IPS-15b (cell line): ENCODE results near the gene SCNN1G.
"Not testable (repeated sequence)": the region's sequence is repeated elsewhere in the genome, so short reads cannot be mapped to it uniquely, and the experiment has no call there.

Experiments used
- H3K27me3 ChIP-seq: one replicate; pipeline ENCODE4 v1.6.1; 2013; ENCODE audit warnings: low read length; ENCODE audit not compliant: control insufficient read depth, insufficient read depth
- H3K36me3 ChIP-seq: one replicate; pipeline ENCODE4 v1.6.1; 2013; ENCODE audit warnings: low read length; ENCODE audit not compliant: control insufficient read depth, insufficient read depth
- H3K4me1 ChIP-seq: one replicate; pipeline ENCODE4 v1.6.1; 2013; ENCODE audit warnings: mild to moderate bottlenecking, low read length; ENCODE audit not compliant: control insufficient read depth, insufficient read depth
- H3K4me3 ChIP-seq: one replicate; pipeline ENCODE4 v1.5.1; 2013; ENCODE audit warnings: low read depth, low read length
- H3K9ac ChIP-seq: one replicate; pipeline ENCODE4 v1.6.1; 2013; ENCODE audit warnings: low read depth, mild to moderate bottlenecking, low read length
- H3K9me3 ChIP-seq: one replicate; pipeline ENCODE4 v1.6.1; 2013; ENCODE audit warnings: mild to moderate bottlenecking, low read length; ENCODE audit not compliant: control insufficient read depth, insufficient read depth

SCNN1G gene

DNA sequence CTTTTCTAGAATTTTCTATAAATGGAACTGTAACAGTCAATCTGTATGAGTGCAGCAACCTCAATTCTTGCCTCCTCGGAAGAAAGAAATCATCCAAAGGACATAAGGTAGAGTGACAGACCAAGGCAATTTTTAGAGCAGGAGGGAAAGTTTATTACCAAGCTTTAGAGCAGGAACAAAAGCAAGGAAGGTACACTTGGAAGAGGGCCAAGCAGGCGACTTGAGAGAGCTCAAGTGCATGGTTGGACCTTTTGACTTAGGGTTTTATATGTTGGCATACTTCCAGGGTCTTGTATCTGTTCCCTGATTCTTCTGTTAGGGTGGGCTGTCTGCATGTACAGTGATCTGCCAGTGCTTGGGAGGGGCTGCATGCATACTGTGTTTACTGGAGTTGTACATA, 50.3 kb downstream of the SCNN1G start:
- no peak overlapping the region for H3K9ac ChIP-seq
- no peak overlapping the region for H3K4me3 ChIP-seq
- H3K36me3 ChIP-seq, result no peaks in the 10 kb centered on the region
- H3K9me3 ChIP-seq, result no peaks in the 10 kb centered on the region
- no peaks in the 10 kb centered on the region for H3K4me1 ChIP-seq
- no peaks in the 10 kb centered on the region for H3K27me3 ChIP-seq

DNA sequence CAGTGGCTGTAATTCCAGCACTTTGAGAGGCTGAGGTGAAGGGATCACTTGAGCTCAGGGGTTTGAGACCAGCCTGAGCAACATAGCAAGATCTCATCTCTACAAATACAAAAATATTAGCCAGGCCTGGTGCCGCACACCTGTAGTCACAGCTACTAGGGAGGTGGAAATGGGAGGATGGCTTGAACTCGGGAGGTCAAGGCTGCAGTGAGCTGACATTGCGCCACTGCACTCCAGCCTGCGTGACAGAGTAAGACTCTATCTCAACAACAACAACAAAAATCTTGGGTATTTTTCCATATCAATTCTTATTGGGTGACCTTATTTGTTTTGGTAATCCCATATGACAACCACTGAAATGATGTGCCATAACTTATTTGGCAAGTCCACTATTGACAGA, 52.6 kb downstream of the SCNN1G start:
- Histone ChIP-seq H3K4me1 (no peaks in the 10 kb centered on the region), H3K27me3 (no peaks in the 10 kb centered on the region), H3K9me3 (no peaks in the 10 kb centered on the region), H3K36me3 (no peaks in the 10 kb centered on the region), H3K9ac (no peak overlapping the region), H3K4me3 (no peak overlapping the region)

DNA sequence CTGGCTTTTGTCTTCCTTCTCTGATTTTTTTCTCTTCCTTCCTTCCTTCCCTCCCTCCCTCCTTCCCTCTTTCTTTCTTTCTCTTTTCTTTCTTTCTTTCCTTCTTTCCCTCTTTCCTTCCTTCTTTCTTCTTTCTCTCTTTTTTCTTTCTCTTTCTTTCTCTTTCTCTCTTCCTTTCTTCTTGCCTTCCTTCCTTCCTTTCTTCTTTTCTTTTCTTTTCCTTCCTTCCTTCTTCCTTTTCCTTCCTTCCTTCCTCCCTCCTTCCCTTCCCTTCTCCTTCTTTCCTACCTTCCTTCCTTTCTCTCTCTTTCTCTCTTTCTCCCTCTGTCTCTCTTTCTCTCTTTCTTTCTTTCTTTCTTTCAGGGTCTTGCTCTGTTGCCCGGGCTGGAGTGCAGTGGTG, 54.4 kb downstream of the SCNN1G start:
- Histone ChIP-seq H3K9ac (no peak overlapping the region), H3K9me3 (no peaks in the 10 kb centered on the region), H3K4me3 (no peak overlapping the region), H3K4me1 (no peaks in the 10 kb centered on the region), H3K27me3 (no peaks in the 10 kb centered on the region), H3K36me3 (no peaks in the 10 kb centered on the region)

DNA sequence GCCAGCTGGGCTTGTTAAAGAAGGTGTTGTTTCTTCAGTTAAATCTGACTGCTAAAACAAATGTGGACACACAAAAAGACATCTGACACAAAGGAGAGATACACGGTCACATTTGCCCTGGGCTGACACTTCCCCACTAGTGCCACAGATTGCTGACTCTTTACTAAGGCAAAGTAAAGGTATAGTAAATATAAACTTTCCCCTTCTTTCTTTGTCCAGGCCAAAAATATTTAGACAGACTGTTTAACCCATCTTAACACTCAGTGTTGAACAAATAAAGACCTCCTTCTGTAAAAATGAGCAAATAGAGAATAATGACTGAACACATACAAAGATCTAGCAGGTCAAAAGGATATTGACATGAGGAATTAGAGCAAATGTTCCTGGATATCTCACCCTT, 58.4 kb downstream of the SCNN1G start:
- Histone ChIP-seq H3K27me3 (no peaks in the 10 kb centered on the region), H3K36me3 (no peaks in the 10 kb centered on the region), H3K4me1 (no peaks in the 10 kb centered on the region), H3K9ac (no peak overlapping the region), H3K9me3 (no peaks in the 10 kb centered on the region), H3K4me3 (no peak overlapping the region)

DNA sequence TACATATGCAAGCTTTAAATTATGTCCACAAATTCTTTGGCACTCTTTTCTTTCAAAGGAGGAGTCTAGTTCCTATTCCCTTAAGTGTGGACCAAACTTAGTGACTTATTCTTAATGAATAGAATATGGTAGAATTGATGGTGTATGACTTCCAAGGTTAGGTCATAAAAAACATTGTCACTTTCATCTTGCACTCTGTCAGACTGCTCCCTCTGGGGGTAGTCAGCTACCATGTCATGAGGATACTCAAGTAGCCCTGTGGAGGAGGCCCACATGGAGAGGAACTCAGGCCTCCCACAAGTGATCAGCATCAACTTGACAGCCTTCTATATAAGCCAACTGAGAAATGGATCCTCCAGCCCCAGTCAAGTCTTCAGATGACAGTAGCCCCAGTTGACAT, 61.6 kb downstream of the SCNN1G start:
- no peaks in the 10 kb centered on the region for H3K4me1 ChIP-seq
- no peak overlapping the region for H3K9ac ChIP-seq
- H3K27me3 ChIP-seq, result no peaks in the 10 kb centered on the region
- no peaks in the 10 kb centered on the region for H3K9me3 ChIP-seq
- no peaks in the 10 kb centered on the region for H3K36me3 ChIP-seq
- H3K4me3 ChIP-seq, result no peak overlapping the region

DNA sequence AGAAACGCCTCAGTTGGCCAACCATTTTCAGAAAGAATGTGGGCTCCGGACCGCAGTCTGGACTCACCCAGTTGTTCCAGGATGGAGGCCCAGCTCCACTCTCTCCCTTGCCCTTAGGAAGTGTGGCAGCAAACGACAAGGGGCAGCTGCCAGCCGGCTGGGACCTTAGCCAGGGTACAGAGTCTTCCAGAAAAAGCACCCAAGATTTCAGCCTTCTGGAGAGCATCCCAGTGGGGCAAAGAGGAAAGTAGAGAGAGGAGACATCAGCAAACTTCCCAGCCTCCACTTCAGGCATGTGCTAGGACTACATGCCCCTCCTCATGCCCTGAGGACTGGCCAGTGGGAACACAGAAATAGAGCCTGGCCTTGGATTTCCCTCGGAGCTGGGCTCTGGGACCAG, 62.7 kb downstream of the SCNN1G start:
- Histone ChIP-seq H3K4me3 (no peak overlapping the region), H3K27me3 (no peaks in the 10 kb centered on the region), H3K9ac (no peak overlapping the region), H3K9me3 (no peaks in the 10 kb centered on the region), H3K4me1 (no peaks in the 10 kb centered on the region), H3K36me3 (no peaks in the 10 kb centered on the region)

DNA sequence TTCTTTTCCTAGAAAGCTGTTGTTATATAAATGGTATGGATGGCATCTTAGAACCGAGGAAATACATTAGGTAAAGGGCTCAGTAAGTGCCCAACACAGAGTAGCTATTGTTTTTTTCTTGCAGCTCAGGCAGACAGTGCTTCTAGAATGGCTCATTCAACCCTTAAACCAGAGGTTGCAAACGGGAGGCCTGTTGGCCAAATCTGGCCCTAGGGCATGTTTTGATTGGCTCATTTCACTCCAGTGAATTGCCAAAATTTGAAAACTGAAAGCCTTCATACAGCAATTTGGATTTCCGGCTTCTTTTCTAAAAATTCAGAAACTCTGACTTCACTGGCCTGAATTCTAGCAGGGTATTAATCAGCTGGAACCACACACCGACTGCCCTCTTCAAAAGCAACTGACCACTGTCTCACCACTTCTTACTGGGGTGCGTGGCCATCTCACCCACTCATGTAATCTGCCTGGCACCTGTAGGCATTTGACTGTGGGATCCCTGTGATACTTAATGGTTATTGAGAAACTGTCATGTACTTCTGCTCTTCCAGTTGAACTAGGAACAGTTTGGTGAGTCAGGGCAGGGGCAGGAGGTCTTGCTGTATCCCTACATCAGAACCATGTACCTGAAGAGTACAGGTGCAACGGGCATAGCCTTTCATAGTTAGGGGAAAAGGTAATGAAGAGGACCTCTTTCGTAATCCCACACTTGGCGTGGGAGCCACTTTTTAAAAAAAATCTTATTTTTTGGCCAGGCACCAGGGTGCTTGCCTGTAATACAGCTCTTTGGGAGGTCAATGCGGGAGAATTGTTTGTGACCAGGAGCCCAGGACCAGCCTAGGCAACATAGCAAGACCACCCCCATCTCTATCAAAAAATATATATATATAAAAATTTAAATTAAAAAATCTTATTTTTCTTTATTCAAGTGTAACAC, 66.0 kb downstream of the SCNN1G start:
- H3K9ac ChIP-seq, result no peak overlapping the region
- no peaks in the 10 kb centered on the region for H3K9me3 ChIP-seq
- no peak overlapping the region for H3K4me3 ChIP-seq
- H3K36me3 ChIP-seq, result no peaks in the 10 kb centered on the region
- no peaks in the 10 kb centered on the region for H3K4me1 ChIP-seq
- H3K27me3 ChIP-seq, result no peaks in the 10 kb centered on the region

DNA sequence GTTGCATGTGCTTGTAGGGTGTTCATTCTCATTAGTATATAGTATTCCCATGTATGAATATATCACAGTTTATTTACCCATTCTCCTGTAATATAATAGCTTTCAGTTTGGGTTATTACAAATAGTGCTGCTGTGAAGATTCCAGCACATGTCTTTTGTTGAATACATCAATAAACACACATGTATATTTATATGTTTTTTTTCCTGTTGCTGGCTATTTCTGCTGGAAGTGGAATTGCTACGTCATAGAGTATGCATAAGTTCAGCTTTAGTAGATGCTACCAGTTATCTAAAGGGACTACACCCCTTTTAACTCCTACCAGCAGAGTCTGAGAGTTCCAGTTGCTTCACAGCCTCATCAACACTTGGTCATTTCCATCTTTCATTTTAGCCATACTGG, 67.3 kb downstream of the SCNN1G start:
- Histone ChIP-seq H3K9me3 (no peaks in the 10 kb centered on the region), H3K36me3 (no peaks in the 10 kb centered on the region)

DNA sequence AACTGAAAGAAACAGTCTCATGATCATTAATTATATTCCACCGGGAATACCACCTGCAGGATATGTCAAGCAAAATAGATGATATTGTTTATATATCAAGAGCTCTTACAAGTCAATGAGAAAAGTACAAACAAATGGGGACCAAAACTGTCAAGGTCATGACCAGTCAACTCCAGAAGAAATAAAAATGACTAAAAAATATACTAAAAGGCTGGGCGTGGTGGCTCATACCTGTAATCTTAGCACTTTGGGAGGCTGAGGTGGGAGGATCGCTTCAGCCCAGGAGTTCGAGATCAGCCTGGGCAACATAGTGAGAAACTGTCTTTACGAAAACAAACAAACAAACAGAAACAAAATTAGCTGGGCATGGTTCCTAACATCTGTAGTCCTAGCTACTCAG, 69.8 kb downstream of the SCNN1G start:
- H3K4me1 ChIP-seq, result no peaks in the 10 kb centered on the region

More for the DNA sequence above, 67.3 kb downstream of the SCNN1G start:
- no peak overlapping the region for H3K9ac ChIP-seq
- no peak overlapping the region for H3K4me3 ChIP-seq
- H3K4me1 ChIP-seq, result no peaks in the 10 kb centered on the region
- no peaks in the 10 kb centered on the region for H3K27me3 ChIP-seq

DNA sequence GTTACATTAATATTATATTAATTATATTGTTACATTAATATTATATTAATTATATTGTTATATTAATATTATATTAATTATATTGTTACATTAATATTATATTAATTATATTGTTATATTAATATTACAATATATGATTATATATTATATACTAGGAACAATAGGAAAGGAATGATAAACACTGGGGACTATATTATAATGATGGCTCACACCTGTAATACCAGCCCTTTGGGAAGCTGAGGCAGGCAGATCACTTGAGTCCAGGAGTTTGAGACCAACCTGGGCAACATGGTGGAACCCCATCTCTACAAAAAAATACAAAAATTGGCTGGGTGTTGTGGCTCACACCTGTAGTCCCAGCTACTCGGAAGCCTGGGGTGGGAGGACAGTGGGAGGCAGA, 71.1 kb downstream of the SCNN1G start:
- not testable (repeated sequence) for H3K36me3 ChIP-seq

More for the DNA sequence above, 69.8 kb downstream of the SCNN1G start:
- Histone ChIP-seq H3K36me3 (no peaks in the 10 kb centered on the region), H3K9ac (no peak overlapping the region), H3K27me3 (no peaks in the 10 kb centered on the region), H3K4me3 (no peak overlapping the region), H3K9me3 (no peaks in the 10 kb centered on the region)

DNA sequence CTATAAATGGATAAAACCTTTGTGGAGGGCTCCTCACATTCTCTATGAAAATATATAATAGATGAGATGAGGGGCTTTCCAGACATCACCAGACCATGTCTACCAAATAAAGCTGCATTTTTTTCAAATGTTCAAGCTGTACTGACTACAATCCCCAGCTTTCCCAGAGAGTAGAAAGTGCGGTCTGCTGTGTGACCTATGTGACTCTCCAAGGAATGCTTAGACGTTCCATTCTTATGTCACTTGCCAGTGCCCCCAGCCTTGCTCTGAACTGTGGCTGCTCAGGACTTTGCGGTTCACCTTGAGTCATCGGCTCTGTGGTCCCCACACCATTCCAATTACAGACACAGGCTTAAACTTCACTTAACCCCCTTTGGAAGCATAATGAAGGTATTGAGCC, 71.8 kb downstream of the SCNN1G start:
- no peaks in the 10 kb centered on the region for H3K9me3 ChIP-seq
- no peaks in the 10 kb centered on the region for H3K36me3 ChIP-seq
- no peak overlapping the region for H3K9ac ChIP-seq
- H3K4me1 ChIP-seq, result no peaks in the 10 kb centered on the region
- no peaks in the 10 kb centered on the region for H3K27me3 ChIP-seq
- H3K4me3 ChIP-seq, result no peak overlapping the region

More for the DNA sequence above, 71.1 kb downstream of the SCNN1G start:
- not testable (repeated sequence) for H3K9ac ChIP-seq, H3K9me3 ChIP-seq, H3K4me3 ChIP-seq, H3K27me3 ChIP-seq, H3K4me1 ChIP-seq

DNA sequence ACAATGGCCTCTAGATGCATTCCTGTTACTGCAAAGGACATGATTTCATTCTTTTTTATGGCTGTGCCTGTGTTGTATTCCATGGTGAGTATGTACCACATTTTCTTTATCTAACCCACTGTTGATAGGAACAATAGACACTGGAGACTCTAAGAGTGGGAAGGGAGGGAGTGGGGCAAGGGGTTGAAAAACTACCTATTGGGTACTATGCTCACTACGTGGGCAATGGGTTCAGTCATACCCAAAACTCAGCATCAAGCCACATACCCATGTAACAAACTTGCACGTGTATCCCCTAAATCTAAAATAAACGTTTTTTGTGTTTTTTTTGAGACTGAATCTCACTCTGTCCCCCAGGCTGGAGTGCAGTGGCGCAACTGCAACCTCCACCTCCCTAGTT, 72.5 kb downstream of the SCNN1G start:
- Histone ChIP-seq H3K4me3 (no peak overlapping the region), H3K9ac (no peak overlapping the region), H3K36me3 (no peaks in the 10 kb centered on the region), H3K4me1 (no peaks in the 10 kb centered on the region), H3K27me3 (no peaks in the 10 kb centered on the region), H3K9me3 (no peaks in the 10 kb centered on the region)
